Fibroblast of lung (primary cell): Measurements from ENCODE around the gene FAM83D.

Experiments
- EZH2 ChIP-seq: IDR thresholded peaks from 2 replicates; pipeline ENCODE4 v1.5.1; 2012; ENCODE audit warnings: low read length, control low read depth, mild to moderate bottlenecking; ENCODE audit errors: missing control alignments
- TF ChIP-seq, protein P1 (sequence below), 2 donors: IDR thresholded peaks in 1 of 2; conservative IDR thresholded peaks in 1 of 2; 1 replicate in 1 of 2; 2 replicates in 1 of 2; pipeline ENCODE4 v1.5.1; 2011 to 2012; ENCODE audit warnings: low read length in 2 of 2, control low read depth in 1 of 2, inconsistent platforms in 1 of 2, low read depth in 1 of 2, mild to moderate bottlenecking in 1 of 2

DNA sequence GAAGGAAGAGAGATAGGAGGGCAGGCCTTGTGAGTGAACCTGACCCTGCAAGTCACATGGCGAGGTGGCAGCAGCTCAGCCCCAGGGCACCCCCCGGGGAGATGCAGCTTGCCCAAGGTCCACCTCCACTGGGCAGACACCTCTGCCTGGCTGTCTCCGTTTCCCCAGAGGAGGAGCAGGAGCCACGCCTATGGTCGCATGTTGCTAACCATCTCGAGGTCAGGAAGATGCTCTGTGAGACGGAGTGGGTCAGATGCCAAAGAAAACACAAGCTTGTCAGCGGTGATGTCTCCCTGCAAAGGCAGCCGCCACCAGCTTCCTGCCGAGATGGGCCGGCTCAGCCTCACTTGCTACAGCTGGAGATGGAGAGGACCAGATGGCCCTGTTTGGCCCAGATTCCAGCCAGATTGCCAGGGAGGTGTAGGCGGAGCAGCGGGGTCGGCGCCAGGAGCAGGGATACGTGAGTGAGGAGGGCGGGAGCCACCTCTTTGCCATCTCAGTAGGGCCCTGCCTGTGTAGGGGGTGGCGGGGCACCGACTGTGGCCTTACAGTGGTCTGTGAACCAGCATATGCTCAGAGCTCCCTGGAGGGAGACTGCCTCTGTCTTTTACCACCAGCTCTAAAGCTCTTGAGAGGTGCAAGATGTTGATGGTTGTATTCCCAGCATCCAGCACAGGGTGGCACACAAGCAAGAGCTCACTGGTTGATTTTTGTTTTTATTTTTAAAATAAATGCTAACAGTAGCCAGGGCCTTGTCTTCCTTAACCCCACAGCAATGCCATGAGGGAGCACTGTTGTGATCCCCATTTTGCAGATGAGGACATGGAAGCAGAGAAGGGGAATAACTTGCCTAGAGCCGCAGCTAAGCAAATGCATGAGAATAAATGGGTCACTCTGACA lies 42.9 kb upstream of the FAM83D start:
- TF ChIP-seq, protein P1, sequence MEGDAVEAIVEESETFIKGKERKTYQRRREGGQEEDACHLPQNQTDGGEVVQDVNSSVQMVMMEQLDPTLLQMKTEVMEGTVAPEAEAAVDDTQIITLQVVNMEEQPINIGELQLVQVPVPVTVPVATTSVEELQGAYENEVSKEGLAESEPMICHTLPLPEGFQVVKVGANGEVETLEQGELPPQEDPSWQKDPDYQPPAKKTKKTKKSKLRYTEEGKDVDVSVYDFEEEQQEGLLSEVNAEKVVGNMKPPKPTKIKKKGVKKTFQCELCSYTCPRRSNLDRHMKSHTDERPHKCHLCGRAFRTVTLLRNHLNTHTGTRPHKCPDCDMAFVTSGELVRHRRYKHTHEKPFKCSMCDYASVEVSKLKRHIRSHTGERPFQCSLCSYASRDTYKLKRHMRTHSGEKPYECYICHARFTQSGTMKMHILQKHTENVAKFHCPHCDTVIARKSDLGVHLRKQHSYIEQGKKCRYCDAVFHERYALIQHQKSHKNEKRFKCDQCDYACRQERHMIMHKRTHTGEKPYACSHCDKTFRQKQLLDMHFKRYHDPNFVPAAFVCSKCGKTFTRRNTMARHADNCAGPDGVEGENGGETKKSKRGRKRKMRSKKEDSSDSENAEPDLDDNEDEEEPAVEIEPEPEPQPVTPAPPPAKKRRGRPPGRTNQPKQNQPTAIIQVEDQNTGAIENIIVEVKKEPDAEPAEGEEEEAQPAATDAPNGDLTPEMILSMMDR (conservative IDR thresholded peaks at IDR 0.05 in 1 of 2, IDR thresholded peaks at IDR 0.05 in 1 of 2; ENCODE audit: low read depth in 1 of 2, low read length in 2 of 2) = no peak
- no peak for TF ChIP-seq EZH2
